Upper lobe of left lung (tissue), 6 donors: ENCODE measurements around the gene GLYR1. TPM values are rescaled to one million over a fixed set of nuclear protein-coding genes. Genes with fewer than 3 reads are reported as not detected.
A peak's percentile ranks its signal among the peaks of the same experiment; 100 is the strongest.

Experiments used
- ATAC-seq, 2 donors: fragments of 200-7000 bp; cut with Tn5 transposase; one replicate each; pipeline ENCODE4 v1.9.1; 2022; ENCODE audit warnings: mild to moderate bottlenecking in 2 of 2, moderate library complexity in 2 of 2; ENCODE audit not compliant: low FRiP score in 2 of 2
- DNase-seq, 2 donors: peaks; one replicate each; pipeline ENCODE4 v3.0.0-alpha.2; 2019 to 2020
- H3K27ac ChIP-seq, 4 donors: fragments of 200-600 bp; sonication (generic); one replicate each; pipeline ENCODE4 v1.5.1; 2016 to 2019
- H3K27me3 ChIP-seq, 4 donors: fragments of 200-600 bp; sonication (generic); one replicate each; pipeline ENCODE4 v1.5.1; 2017 to 2019
- H3K36me3 ChIP-seq, 4 donors: fragments of 200-600 bp; sonication (generic); one replicate each; pipeline ENCODE4 v1.5.1; 2016 to 2019
- H3K4me1 ChIP-seq, 4 donors: fragments of 200-600 bp; sonication (generic); one replicate each; pipeline ENCODE4 v1.5.1; 2018 to 2019
- H3K4me3 ChIP-seq, 4 donors: fragments of 200-600 bp; sonication (generic); one replicate each; pipeline ENCODE4 v1.5.1; 2017 to 2019; ENCODE audit warnings: mild to moderate bottlenecking in 2 of 4, moderate library complexity in 1 of 4
- H3K9me3 ChIP-seq, 4 donors: fragments of 200-600 bp; sonication (generic); one replicate each; pipeline ENCODE4 v1.5.1; 2018 to 2019
- CTCF ChIP-seq, 6 experiments: fragments of 450-650 bp in 4 of 6; fragments of 200-600 bp in 2 of 6; sonication (generic) in 2 of 6; IDR thresholded peaks; one replicate each; pipeline ENCODE4 v1.5.1; 2016 to 2019; ENCODE audit warnings: antibody characterized with exemption in 6 of 6
- EP300 ChIP-seq, 4 donors: sonication (generic); formaldehyde crosslinking; IDR thresholded peaks; one replicate each; pipeline ENCODE4 v1.5.1; 2017; ENCODE audit warnings: antibody characterized with exemption in 4 of 4, control low read depth in 2 of 4
- POLR2A ChIP-seq, 4 donors: fragments of 450-650 bp; IDR thresholded peaks; one replicate each; pipeline ENCODE4 v1.5.1; 2016 to 2017; ENCODE audit warnings: antibody characterized with exemption in 4 of 4, mild to moderate bottlenecking in 2 of 4
- POLR2AphosphoS5 ChIP-seq, 2 donors: sonication (generic); formaldehyde crosslinking; IDR thresholded peaks; one replicate each; pipeline ENCODE4 v1.5.1; 2017; ENCODE audit warnings: antibody characterized with exemption in 2 of 2
- WGBS, 2 donors: methylation state at CpG; one replicate each; pipeline ENCODE4 v1.1.5; 2017 to 2018; 5-methylcytosine and 5-hydroxymethylcytosine counted together
- total RNA-seq, 6 donors: library from RNA; depleted of rRNA in 4 of 6; stranded (reverse); fragments of >200 nt in 4 of 6; gene quantifications; one replicate each; pipeline versions ENCODE4 v1.1.0 to v1.2.1, GENCODE V29; 2016 to 2021
- donor health status: DM: no; HTN: no; CAD: no; lungs with moderate emphysema.
- donor health status: DM: no; HTN: yes; CAD: no; lungs with severe emphysema.

GLYR1 gene
- total RNA-seq, 6 donors from 2014 or later, result 67.8 to 110 (median 90.6) TPM

GRCh38 chr16:4803898-4804762 lies 43.0 kb downstream of the GLYR1 start:
- no peaks in the 10 kb centered on the region for H3K27me3 ChIP-seq
- WGBS, 2 donors, result 83 to 85% methylated on average over 21 to 26 of the region's 26 CpGs
- H3K9me3 ChIP-seq, result no peaks in the 10 kb centered on the region
- ATAC-seq (no peak), DNase-seq (no peak)
- peaks cover 15 to 37% (median 26%) of the 10 kb centered on the region in 4 donors for H3K4me1 ChIP-seq
- peaks cover 0 to 51% (median 39%) of the 10 kb centered on the region in 4 donors for H3K36me3 ChIP-seq
- H3K4me3 ChIP-seq, result no peak overlapping the region
- H3K27ac ChIP-seq, result peak overlapping the region in 1 of 4 donors; percentile 92
- no peak for TF ChIP-seq EP300 (IDR thresholded peaks at IDR 0.05)
- no peak for TF ChIP-seq CTCF (IDR thresholded peaks at IDR 0.05)
- TF ChIP-seq POLR2A (IDR thresholded peaks at IDR 0.05), result no peak
- no peak for TF ChIP-seq POLR2AphosphoS5 (IDR thresholded peaks at IDR 0.05)

- H3K4me1 ChIP-seq, result peaks cover 15 to 37% (median 26%) of the 10 kb centered on the region in 4 donors
- peaks cover 0 to 48% (median 35%) of the 10 kb centered on the region in 4 donors for H3K36me3 ChIP-seq
- WGBS, 2 donors, result 42 to 43% methylated on average over 8 of the region's 8 CpGs
- no peaks in the 10 kb centered on the region for H3K9me3 ChIP-seq
- no peak for DNase-seq
- TF ChIP-seq POLR2AphosphoS5 (IDR thresholded peaks at IDR 0.05), result no peak
- no peak for TF ChIP-seq POLR2A (IDR thresholded peaks at IDR 0.05)
- no peak for TF ChIP-seq CTCF (IDR thresholded peaks at IDR 0.05)
- TF ChIP-seq EP300 (IDR thresholded peaks at IDR 0.05), result no peak
- peak overlapping the region in 3 of 4 donors; percentile 71 to 92 (median 80) for H3K27ac ChIP-seq
- no peaks in the 10 kb centered on the region for H3K27me3 ChIP-seq
- H3K4me3 ChIP-seq, result peak overlapping the region in 3 of 4 donors; percentile 88 to 94 (median 92)
- ATAC-seq, result no peak
Observed at GRCh38 chr16:4803401-4803844, 43.7 kb downstream of the GLYR1 start.

GRCh38 chr16:4802659-4803287 lies 44.3 kb downstream of the GLYR1 start:
- H3K4me1 ChIP-seq, result peaks cover 15 to 37% (median 26%) of the 10 kb centered on the region in 4 donors
- TF ChIP-seq POLR2A (IDR thresholded peaks at IDR 0.05) (peak in 1 of 4 donors; percentile 30), EP300 (IDR thresholded peaks at IDR 0.05) (no peak), CTCF (IDR thresholded peaks at IDR 0.05) (peak in 4 of 6 experiments; percentile 18 to 72 (median 67)), POLR2AphosphoS5 (IDR thresholded peaks at IDR 0.05) (no peak)
- peak; percentile 94 to 98 for ATAC-seq
- 1 to 2% methylated on average over 14 to 19 of the region's 59 CpGs for WGBS, 2 donors
- no peaks in the 10 kb centered on the region for H3K27me3 ChIP-seq
- H3K9me3 ChIP-seq, result no peaks in the 10 kb centered on the region
- peak overlapping the region; percentile 51 to 94 (median 90) for H3K4me3 ChIP-seq
- H3K27ac ChIP-seq, result peak overlapping the region; percentile 71 to 92 (median 82)
- H3K36me3 ChIP-seq, result peaks cover 0 to 44% (median 33%) of the 10 kb centered on the region in 4 donors
- DNase-seq, result peak; percentile 93 to 99

DNA sequence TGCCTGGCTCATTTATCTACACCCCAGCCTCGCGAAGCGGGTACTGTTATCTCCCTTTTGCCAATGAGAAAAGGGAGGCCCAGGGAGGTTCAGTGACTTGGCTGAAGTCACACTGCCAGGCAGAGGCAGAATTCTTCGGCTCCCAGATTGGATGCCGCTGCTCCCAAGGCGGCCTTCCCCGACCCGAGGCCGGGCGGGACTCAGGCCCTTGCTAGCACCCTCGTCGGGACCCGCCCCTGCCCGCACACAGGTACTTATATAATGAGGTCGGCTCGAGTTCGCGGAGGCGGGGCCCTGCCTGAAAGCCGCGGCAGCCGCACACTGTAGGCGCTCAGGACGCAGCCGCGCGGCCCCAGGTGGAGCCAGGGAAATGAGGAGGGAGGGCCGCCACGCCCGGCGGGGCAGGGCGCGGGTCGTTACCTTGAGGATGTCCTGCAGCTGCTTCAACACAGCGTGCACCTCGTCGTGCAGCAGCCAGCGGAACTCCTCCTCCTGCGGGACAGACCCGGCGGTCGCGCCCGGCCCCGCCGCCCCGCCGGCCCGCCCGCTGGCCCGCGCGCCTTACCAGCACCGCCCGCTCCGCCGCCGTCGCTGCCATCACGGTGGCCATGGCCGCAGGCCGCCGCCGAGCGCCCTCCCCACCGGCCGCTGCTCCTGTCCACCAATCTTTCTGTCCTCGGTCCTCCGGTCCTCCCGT lies 45.0 kb downstream of the GLYR1 start, which contains the start of gene ROGDI:
Gene ROGDI (minus strand): TSS at position 672 of the 697 bp plus-strand sequence. CDS start 62 bp downstream, at position 610.
- peaks cover 0 to 44% (median 31%) of the 10 kb centered on the region in 4 donors for H3K36me3 ChIP-seq
- ATAC-seq, result peak; percentile 42 to 84
- 0 to 1% methylated on average over 3 to 40 of the region's 70 CpGs for WGBS, 2 donors

More for the DNA sequence above, 45.0 kb downstream of the GLYR1 start, which contains the start of gene ROGDI:
- Histone ChIP-seq H3K9me3 (no peaks in the 10 kb centered on the region), H3K27me3 (no peaks in the 10 kb centered on the region), H3K27ac (peak within 1 kb of the TSS; percentile 76 to 92 (median 82)), H3K4me1 (peaks cover 15 to 37% (median 26%) of the 10 kb centered on the region in 4 donors), H3K4me3 (peak within 1 kb of the TSS; percentile 51 to 94 (median 90))
- DNase-seq, result peak; percentile 95 to 96
- TF ChIP-seq CTCF (IDR thresholded peaks at IDR 0.05) (no peak), EP300 (IDR thresholded peaks at IDR 0.05) (no peak), POLR2A (IDR thresholded peaks at IDR 0.05) (peak in 1 of 4 donors; percentile 61), POLR2AphosphoS5 (IDR thresholded peaks at IDR 0.05) (peak in 1 of 2 donors; percentile 30)
